ENCODE measurements around the gene OR8B8.
"Not testable (repeated sequence)": the region's sequence is repeated elsewhere in the genome, so short reads cannot be mapped to it uniquely, and the experiment has no call there.

Gene OR8B8

GRCh38 chr11:124442442-124442841 lies 3.1 kb downstream of the OR8B8 start:
- in situ Hi-C loops (cut with HindIII; ENCODE audit: low sequenced_read_pairs) = no loop called here

- in situ Hi-C loops (cut with HindIII; ENCODE audit: low sequenced_read_pairs) = no loop called here
These were observed 4.0 kb downstream of the OR8B8 start for GRCh38 chr11:124441519-124441918.

- in situ Hi-C loops (cut with HindIII; ENCODE audit: low sequenced_read_pairs) = no loop called here
These were observed 4.4 kb downstream of the OR8B8 start for GRCh38 chr11:124441081-124441480.

GRCh38 chr11:124440608-124441007 lies 4.9 kb downstream of the OR8B8 start:
- in situ Hi-C loops (cut with HindIII; ENCODE audit: low sequenced_read_pairs) = no loop called here

- in situ Hi-C loops (cut with HindIII; ENCODE audit: low sequenced_read_pairs) = no loop called here
These were observed 10.8 kb downstream of the OR8B8 start for GRCh38 chr11:124434699-124435098.

GRCh38 chr11:124429599-124429998 lies 15.9 kb downstream of the OR8B8 start:
- in situ Hi-C loops (cut with HindIII; ENCODE audit: low sequenced_read_pairs) = no loop called here

GRCh38 chr11:124424384-124424921 lies 21.0 kb downstream of the OR8B8 start, which contains the start of gene OR8B4:
TSS of gene OR8B4 (minus strand) at chr11:124424871. CDS start at chr11:124424871, 0 bp downstream.
- in situ Hi-C loops (cut with HindIII; ENCODE audit: low sequenced_read_pairs) = no loop called here

- in situ Hi-C loops (cut with HindIII; ENCODE audit: low sequenced_read_pairs) = no loop called here
These were observed 24.5 kb downstream of the OR8B8 start for GRCh38 chr11:124421043-124421442.

GRCh38 chr11:124415356-124415923 lies 30.1 kb downstream of the OR8B8 start:
- in situ Hi-C loops (cut with HindIII; ENCODE audit: low sequenced_read_pairs) = no loop called here

GRCh38 chr11:124409906-124410305 lies 35.6 kb downstream of the OR8B8 start:
- in situ Hi-C loops (cut with HindIII; ENCODE audit: low sequenced_read_pairs) = no loop called here

- in situ Hi-C loops (cut with HindIII; ENCODE audit: low sequenced_read_pairs) = no loop called here
These were observed 39.9 kb downstream of the OR8B8 start for GRCh38 chr11:124405581-124405980.

- in situ Hi-C loops (cut with HindIII; ENCODE audit: low sequenced_read_pairs) = not testable (repeated sequence)
These were observed 42.3 kb downstream of the OR8B8 start for GRCh38 chr11:124403186-124403585.

GRCh38 chr11:124402326-124402922 lies 43.1 kb downstream of the OR8B8 start:
- in situ Hi-C loops (cut with HindIII; ENCODE audit: low sequenced_read_pairs) = no loop called here

GRCh38 chr11:124398924-124399323 lies 46.6 kb downstream of the OR8B8 start, which contains the start of gene OR8B3:
TSS of gene OR8B3 (minus strand) at chr11:124399024. CDS start at chr11:124397351, 1,673 bp downstream.
- in situ Hi-C loops (cut with HindIII; ENCODE audit: low sequenced_read_pairs) = no loop called here

GRCh38 chr11:124396847-124397246 lies 48.6 kb downstream of the OR8B8 start:
- in situ Hi-C loops (cut with HindIII; ENCODE audit: low sequenced_read_pairs) = not testable (repeated sequence)

- in situ Hi-C loops (cut with HindIII; ENCODE audit: low sequenced_read_pairs) = no loop called here
These were observed 51.1 kb downstream of the OR8B8 start for GRCh38 chr11:124394408-124394807.

All from DLD1 (cell line).